ENCODE results near the gene PFN4.
A peak's percentile ranks its signal among the peaks of the same experiment; 100 is the strongest.

PFN4 gene

GRCh38 chr2:24123195-24123921 lies at the start of gene PFN4, which contains the start of gene FAM228B:
TSS of gene PFN4 (minus strand) at chr2:24123334. CDS start at chr2:24122535, 799 bp downstream.
TSS of gene FAM228B (plus strand) at chr2:24123469. CDS start at chr2:24124362, 893 bp downstream.
- Histone ChIP-seq H3K36me3 (ENCODE audit: control insufficient read depth, insufficient read depth, low read length) (no peaks in the 10 kb centered on the region), H3K9me3 (ENCODE audit: control insufficient read depth, low read length) (no peaks in the 10 kb centered on the region), H3K4me3 (ENCODE audit: low read length) (peak within 1 kb of the TSS; percentile 87), H3K27me3 (ENCODE audit: control insufficient read depth, insufficient read depth, low read length) (no peaks in the 10 kb centered on the region), H3K4me1 (ENCODE audit: control insufficient read depth, insufficient read depth, low read length) (peaks cover 3% of the 10 kb centered on the region), H3K9ac (ENCODE audit: low read length) (peak within 1 kb of the TSS; percentile 67)

GRCh38 chr2:24169023-24169422 lies 45.9 kb upstream of the PFN4 start:
- Histone ChIP-seq H3K27me3 (ENCODE audit: control insufficient read depth, insufficient read depth, low read length) (no peaks in the 10 kb centered on the region), H3K4me3 (ENCODE audit: low read length) (no peak overlapping the region), H3K36me3 (ENCODE audit: control insufficient read depth, insufficient read depth, low read length) (no peaks in the 10 kb centered on the region), H3K9me3 (ENCODE audit: control insufficient read depth, low read length) (no peaks in the 10 kb centered on the region), H3K9ac (ENCODE audit: low read length) (no peak overlapping the region), H3K4me1 (ENCODE audit: control insufficient read depth, insufficient read depth, low read length) (no peaks in the 10 kb centered on the region)

- Histone ChIP-seq H3K9me3 (ENCODE audit: control insufficient read depth, low read length) (no peaks in the 10 kb centered on the region), H3K4me1 (ENCODE audit: control insufficient read depth, insufficient read depth, low read length) (no peaks in the 10 kb centered on the region), H3K4me3 (ENCODE audit: low read length) (no peak overlapping the region), H3K9ac (ENCODE audit: low read length) (no peak overlapping the region), H3K36me3 (ENCODE audit: control insufficient read depth, insufficient read depth, low read length) (no peaks in the 10 kb centered on the region), H3K27me3 (ENCODE audit: control insufficient read depth, insufficient read depth, low read length) (no peaks in the 10 kb centered on the region)
Measured at GRCh38 chr2:24164416-24164973, 41.4 kb upstream of the PFN4 start.

GRCh38 chr2:24163601-24164000 lies 40.5 kb upstream of the PFN4 start:
- no peak overlapping the region for H3K9ac ChIP-seq (ENCODE audit: low read length)
- no peaks in the 10 kb centered on the region for H3K36me3 ChIP-seq (ENCODE audit: control insufficient read depth, insufficient read depth, low read length)
- no peaks in the 10 kb centered on the region for H3K27me3 ChIP-seq (ENCODE audit: control insufficient read depth, insufficient read depth, low read length)
- no peak overlapping the region for H3K4me3 ChIP-seq (ENCODE audit: low read length)
- H3K4me1 ChIP-seq (ENCODE audit: control insufficient read depth, insufficient read depth, low read length) = no peaks in the 10 kb centered on the region
- no peaks in the 10 kb centered on the region for H3K9me3 ChIP-seq (ENCODE audit: control insufficient read depth, low read length)

- Histone ChIP-seq H3K4me1 (ENCODE audit: control insufficient read depth, insufficient read depth, low read length) (no peaks in the 10 kb centered on the region), H3K9me3 (ENCODE audit: control insufficient read depth, low read length) (no peaks in the 10 kb centered on the region), H3K36me3 (ENCODE audit: control insufficient read depth, insufficient read depth, low read length) (no peaks in the 10 kb centered on the region), H3K4me3 (ENCODE audit: low read length) (no peak overlapping the region), H3K27me3 (ENCODE audit: control insufficient read depth, insufficient read depth, low read length) (no peaks in the 10 kb centered on the region), H3K9ac (ENCODE audit: low read length) (no peak overlapping the region)
Measured at GRCh38 chr2:24163186-24163585, 40.1 kb upstream of the PFN4 start.

- Histone ChIP-seq H3K9me3 (ENCODE audit: control insufficient read depth, low read length) (no peaks in the 10 kb centered on the region), H3K27me3 (ENCODE audit: control insufficient read depth, insufficient read depth, low read length) (no peaks in the 10 kb centered on the region), H3K36me3 (ENCODE audit: control insufficient read depth, insufficient read depth, low read length) (no peaks in the 10 kb centered on the region), H3K9ac (ENCODE audit: low read length) (no peak overlapping the region), H3K4me3 (ENCODE audit: low read length) (no peak overlapping the region), H3K4me1 (ENCODE audit: control insufficient read depth, insufficient read depth, low read length) (no peaks in the 10 kb centered on the region)
Measured at GRCh38 chr2:24162494-24162893, 39.4 kb upstream of the PFN4 start.

GRCh38 chr2:24160761-24161160 lies 37.6 kb upstream of the PFN4 start:
- H3K4me1 ChIP-seq (ENCODE audit: control insufficient read depth, insufficient read depth, low read length) = no peaks in the 10 kb centered on the region
- no peaks in the 10 kb centered on the region for H3K27me3 ChIP-seq (ENCODE audit: control insufficient read depth, insufficient read depth, low read length)
- no peak overlapping the region for H3K9ac ChIP-seq (ENCODE audit: low read length)
- no peak overlapping the region for H3K4me3 ChIP-seq (ENCODE audit: low read length)
- no peaks in the 10 kb centered on the region for H3K36me3 ChIP-seq (ENCODE audit: control insufficient read depth, insufficient read depth, low read length)
- H3K9me3 ChIP-seq (ENCODE audit: control insufficient read depth, low read length) = no peaks in the 10 kb centered on the region

- Histone ChIP-seq H3K27me3 (ENCODE audit: control insufficient read depth, insufficient read depth, low read length) (no peaks in the 10 kb centered on the region), H3K4me3 (ENCODE audit: low read length) (no peak overlapping the region), H3K36me3 (ENCODE audit: control insufficient read depth, insufficient read depth, low read length) (no peaks in the 10 kb centered on the region), H3K4me1 (ENCODE audit: control insufficient read depth, insufficient read depth, low read length) (no peaks in the 10 kb centered on the region), H3K9ac (ENCODE audit: low read length) (no peak overlapping the region), H3K9me3 (ENCODE audit: control insufficient read depth, low read length) (no peaks in the 10 kb centered on the region)
Measured at GRCh38 chr2:24159708-24160107, 36.6 kb upstream of the PFN4 start.

- no peaks in the 10 kb centered on the region for H3K9me3 ChIP-seq (ENCODE audit: control insufficient read depth, low read length)
- no peaks in the 10 kb centered on the region for H3K36me3 ChIP-seq (ENCODE audit: control insufficient read depth, insufficient read depth, low read length)
- H3K4me3 ChIP-seq (ENCODE audit: low read length) = no peak overlapping the region
- H3K27me3 ChIP-seq (ENCODE audit: control insufficient read depth, insufficient read depth, low read length) = no peaks in the 10 kb centered on the region
- H3K4me1 ChIP-seq (ENCODE audit: control insufficient read depth, insufficient read depth, low read length) = no peaks in the 10 kb centered on the region
- no peak overlapping the region for H3K9ac ChIP-seq (ENCODE audit: low read length)
Measured at GRCh38 chr2:24158131-24158530, 35.0 kb upstream of the PFN4 start.

- Histone ChIP-seq H3K9ac (ENCODE audit: low read length) (no peak overlapping the region), H3K4me3 (ENCODE audit: low read length) (no peak overlapping the region), H3K4me1 (ENCODE audit: control insufficient read depth, insufficient read depth, low read length) (no peaks in the 10 kb centered on the region), H3K9me3 (ENCODE audit: control insufficient read depth, low read length) (no peaks in the 10 kb centered on the region), H3K36me3 (ENCODE audit: control insufficient read depth, insufficient read depth, low read length) (no peaks in the 10 kb centered on the region), H3K27me3 (ENCODE audit: control insufficient read depth, insufficient read depth, low read length) (no peaks in the 10 kb centered on the region)
Measured at GRCh38 chr2:24153478-24153877, 30.3 kb upstream of the PFN4 start.

- Histone ChIP-seq H3K9me3 (ENCODE audit: control insufficient read depth, low read length) (no peaks in the 10 kb centered on the region), H3K27me3 (ENCODE audit: control insufficient read depth, insufficient read depth, low read length) (no peaks in the 10 kb centered on the region), H3K9ac (ENCODE audit: low read length) (no peak overlapping the region), H3K4me1 (ENCODE audit: control insufficient read depth, insufficient read depth, low read length) (no peaks in the 10 kb centered on the region), H3K4me3 (ENCODE audit: low read length) (no peak overlapping the region), H3K36me3 (ENCODE audit: control insufficient read depth, insufficient read depth, low read length) (no peaks in the 10 kb centered on the region)
Measured at GRCh38 chr2:24152413-24153197, 29.5 kb upstream of the PFN4 start.

GRCh38 chr2:24147364-24147763 lies 24.2 kb upstream of the PFN4 start:
- H3K4me1 ChIP-seq (ENCODE audit: control insufficient read depth, insufficient read depth, low read length) = no peaks in the 10 kb centered on the region
- H3K27me3 ChIP-seq (ENCODE audit: control insufficient read depth, insufficient read depth, low read length) = no peaks in the 10 kb centered on the region
- H3K36me3 ChIP-seq (ENCODE audit: control insufficient read depth, insufficient read depth, low read length) = no peaks in the 10 kb centered on the region
- no peaks in the 10 kb centered on the region for H3K9me3 ChIP-seq (ENCODE audit: control insufficient read depth, low read length)
- no peak overlapping the region for H3K9ac ChIP-seq (ENCODE audit: low read length)
- H3K4me3 ChIP-seq (ENCODE audit: low read length) = no peak overlapping the region
